H54 (cell line): ENCODE measurements around the gene FAM76A.
A peak's percentile ranks its signal among the peaks of the same experiment; 100 is the strongest.

ENCODE experiments used
- DNase-seq: peaks from one replicate; pipeline ENCODE4 v3.0.0; 2011; ENCODE audit warnings: low spot score, mixed read lengths; ENCODE audit not compliant: insufficient read length
- FAIRE-seq: peaks from 3 replicates; lab custom pipeline; 2011; peaks lifted over from hg19 to GRCh38; lab: Jason Lieb, UNC
- POLR2A ChIP-seq: IDR thresholded peaks from 2 replicates; pipeline ENCODE4 v1.6.1; 2011; ENCODE audit warnings: low read depth, mild to moderate bottlenecking, low read length

The FAM76A gene

GRCh38 chr1:27705545-27705944, 20.2 kb upstream of the FAM76A start:
- DNase-seq = no peak
- no peak for TF ChIP-seq POLR2A
- FAIRE-seq = no peak

GRCh38 chr1:27710574-27710973, 15.2 kb upstream of the FAM76A start:
- no peak for FAIRE-seq
- TF ChIP-seq POLR2A = no peak
- no peak for DNase-seq

- TF ChIP-seq POLR2A = no peak
- FAIRE-seq (no peak), DNase-seq (no peak)
Observed at GRCh38 chr1:27713139-27713725, 12.5 kb upstream of the FAM76A start.

- FAIRE-seq (no peak), DNase-seq (no peak)
- TF ChIP-seq POLR2A = no peak
Observed at GRCh38 chr1:27713869-27714513, 11.8 kb upstream of the FAM76A start.

GRCh38 chr1:27716262-27716895, 9.4 kb upstream of the FAM76A start:
- no peak for TF ChIP-seq POLR2A
- no peak for FAIRE-seq
- DNase-seq = no peak

- DNase-seq = no peak
- no peak for FAIRE-seq
- no peak for TF ChIP-seq POLR2A
Observed at GRCh38 chr1:27719286-27720251, 6.2 kb upstream of the FAM76A start.

GRCh38 chr1:27724961-27725373, 794 bp upstream of the FAM76A start:
- DNase-seq = no peak
- FAIRE-seq = no peak
- TF ChIP-seq POLR2A = no peak

GRCh38 chr1:27726173-27727044, 648 bp downstream of the FAM76A start:
- TF ChIP-seq POLR2A = no peak
- FAIRE-seq (peak; percentile 20), DNase-seq (peak; percentile 35)

- DNase-seq (no peak), FAIRE-seq (no peak)
- TF ChIP-seq POLR2A = no peak
Observed at GRCh38 chr1:27727126-27727525, 1.4 kb downstream of the FAM76A start.

GRCh38 chr1:27736252-27736651, 10.5 kb downstream of the FAM76A start:
- DNase-seq (no peak), FAIRE-seq (no peak)
- TF ChIP-seq POLR2A = no peak

- FAIRE-seq = no peak
- TF ChIP-seq POLR2A = no peak
Observed at GRCh38 chr1:27741121-27741520, 15.4 kb downstream of the FAM76A start.

GRCh38 chr1:27744556-27744955, 18.8 kb downstream of the FAM76A start:
- TF ChIP-seq POLR2A = no peak
- FAIRE-seq (no peak), DNase-seq (no peak)

More at GRCh38 chr1:27741121-27741520, 15.4 kb downstream of the FAM76A start:
- DNase-seq = no peak

- DNase-seq (no peak), FAIRE-seq (no peak)
- TF ChIP-seq POLR2A = no peak
Observed at GRCh38 chr1:27745466-27745865, 19.7 kb downstream of the FAM76A start.
